LoVo (cell line): ENCODE data around the gene TP53INP2.
A peak's percentile ranks its signal among the peaks of the same experiment; 100 is the strongest.
"Not testable (repeated sequence)": the region's sequence is repeated elsewhere in the genome, so short reads cannot be mapped to it uniquely, and the experiment has no call there.

Experiments
- DNase-seq: peaks from one replicate; pipeline ENCODE4 v3.0.0-alpha.2; 2016; ENCODE audit warnings: low spot score

The TP53INP2 gene

DNA sequence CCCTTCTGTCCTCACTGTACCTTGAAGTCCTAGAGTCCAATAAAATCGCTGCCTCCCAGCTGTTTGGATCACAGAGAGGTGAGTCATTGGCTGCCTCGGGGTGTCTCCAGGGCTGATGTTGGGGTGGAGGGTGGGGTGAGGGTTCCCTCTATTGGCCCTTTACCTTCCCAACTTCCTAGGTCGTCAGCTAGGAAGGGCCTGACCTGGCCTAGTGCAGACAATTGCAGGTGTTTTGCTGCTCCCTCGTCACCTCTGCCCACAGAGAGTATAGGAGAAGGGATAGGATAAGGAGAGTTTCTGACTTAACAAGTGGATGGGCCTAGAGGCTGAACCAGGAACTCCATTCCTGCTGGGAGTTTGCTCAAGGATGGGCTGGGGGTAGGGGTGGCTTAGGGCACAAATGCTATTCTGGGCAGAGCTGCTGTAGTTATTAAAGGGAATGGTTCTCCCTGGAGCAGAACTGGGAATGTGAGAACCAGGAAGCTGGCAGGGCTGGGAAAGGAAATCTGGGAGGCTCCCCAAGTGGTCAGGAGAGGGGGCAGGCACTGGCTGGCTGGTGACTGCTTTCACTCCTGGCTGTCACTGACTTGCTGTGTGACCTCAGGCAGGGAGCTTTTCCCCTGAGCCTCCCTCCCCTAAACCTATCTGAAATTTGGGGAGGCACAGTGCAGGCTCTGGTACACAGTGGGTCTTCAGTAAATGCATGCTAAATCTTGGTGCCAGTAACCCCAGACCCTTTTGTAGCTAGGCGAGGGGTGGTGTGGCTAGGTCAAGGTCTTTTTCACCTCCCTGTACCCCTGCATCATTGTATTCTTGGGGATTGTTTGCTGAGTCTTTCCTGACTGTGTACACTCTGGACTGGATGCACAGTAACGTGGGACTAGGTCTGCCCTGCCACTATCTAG is 1.5 kb downstream of the TP53INP2 start:
- DNase-seq: peak; percentile 56

DNA sequence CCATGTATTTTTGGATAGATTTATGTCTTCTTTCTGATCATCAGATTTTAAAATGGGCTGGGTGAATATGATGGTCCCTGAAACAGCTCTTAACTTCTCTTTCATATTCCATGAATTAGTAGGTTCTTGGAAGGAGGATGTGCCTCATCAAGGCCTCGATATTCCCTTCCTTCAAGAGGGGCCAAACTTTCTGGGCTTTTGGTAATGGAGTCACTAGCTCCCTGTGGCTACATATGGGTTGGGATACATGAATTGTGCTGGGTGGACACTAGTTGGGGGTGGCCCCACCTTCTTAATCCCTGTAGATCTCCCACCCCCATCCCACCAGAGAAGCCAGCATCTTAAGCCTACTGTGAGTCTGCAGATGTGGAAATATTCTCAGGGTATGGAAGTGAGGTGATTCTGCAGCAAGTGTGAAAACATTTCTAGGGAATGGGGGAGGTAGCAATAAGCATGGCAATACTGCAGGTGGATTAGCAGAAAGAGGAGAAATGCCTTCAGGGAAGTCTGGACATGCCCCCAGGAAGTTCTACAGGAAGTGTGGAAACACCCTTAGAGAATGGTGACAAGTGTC is 2.2 kb downstream of the TP53INP2 start:
- no peak for DNase-seq

DNA sequence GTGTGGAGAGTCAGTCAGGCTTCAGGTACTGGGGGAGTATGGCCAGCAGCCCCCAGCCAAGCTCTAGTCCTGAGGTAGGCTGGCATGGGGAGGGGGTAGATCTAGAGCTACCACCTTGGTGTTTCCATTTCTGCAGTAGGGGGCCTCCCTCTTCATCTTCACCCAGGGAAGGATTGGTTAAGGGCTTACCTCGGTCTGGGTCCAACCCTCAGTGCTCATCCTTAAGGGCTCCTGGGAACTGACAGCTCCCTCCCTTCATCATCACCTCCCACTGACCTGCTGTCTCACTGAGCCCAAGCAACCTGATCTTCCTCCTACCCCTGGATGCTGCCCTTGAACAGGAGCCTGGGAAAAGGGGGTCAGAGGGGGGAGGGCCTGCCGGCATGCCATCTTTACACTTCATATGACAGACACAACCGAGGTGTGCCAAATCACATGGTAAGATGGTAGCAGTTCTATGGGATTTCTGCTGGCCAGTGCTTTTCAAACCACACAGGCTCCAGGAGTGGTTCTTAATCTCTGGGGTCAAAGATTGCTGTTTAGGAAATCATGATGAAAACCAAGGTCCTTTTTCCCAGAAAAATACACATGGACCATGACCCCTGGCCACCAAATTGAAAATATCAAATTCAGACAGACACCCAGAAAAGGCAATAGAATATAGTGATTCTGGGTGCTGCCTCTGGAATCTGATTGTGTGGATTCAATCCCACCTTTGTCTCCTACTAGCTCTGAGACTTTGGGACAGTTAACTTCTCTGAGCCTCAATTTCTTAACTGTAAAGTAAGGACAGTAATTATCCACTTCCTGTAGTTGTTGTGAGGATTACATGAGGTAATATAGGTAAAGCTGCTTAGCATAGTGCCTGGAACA is 3.0 kb downstream of the TP53INP2 start:
- no peak for DNase-seq

DNA sequence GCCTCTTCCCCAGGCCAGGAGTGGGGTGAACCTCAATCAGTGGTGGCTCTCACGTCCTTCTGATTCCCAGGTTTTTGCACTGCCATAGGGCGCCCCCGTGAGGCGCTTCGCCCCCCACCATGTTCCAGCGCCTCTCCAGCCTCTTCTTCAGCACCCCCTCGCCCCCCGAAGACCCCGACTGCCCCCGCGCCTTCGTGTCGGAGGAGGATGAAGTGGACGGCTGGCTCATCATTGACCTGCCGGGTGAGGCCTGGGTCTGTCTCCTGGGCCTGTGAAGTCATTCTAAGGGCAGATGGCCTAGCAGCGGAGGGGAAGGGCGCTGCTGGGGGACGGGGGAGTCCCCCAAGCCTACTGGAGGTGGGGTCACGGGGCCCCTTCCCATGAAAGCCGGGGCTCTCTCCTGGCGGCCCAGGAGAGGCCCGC is 4.5 kb downstream of the TP53INP2 start:
- DNase-seq: no peak

DNA sequence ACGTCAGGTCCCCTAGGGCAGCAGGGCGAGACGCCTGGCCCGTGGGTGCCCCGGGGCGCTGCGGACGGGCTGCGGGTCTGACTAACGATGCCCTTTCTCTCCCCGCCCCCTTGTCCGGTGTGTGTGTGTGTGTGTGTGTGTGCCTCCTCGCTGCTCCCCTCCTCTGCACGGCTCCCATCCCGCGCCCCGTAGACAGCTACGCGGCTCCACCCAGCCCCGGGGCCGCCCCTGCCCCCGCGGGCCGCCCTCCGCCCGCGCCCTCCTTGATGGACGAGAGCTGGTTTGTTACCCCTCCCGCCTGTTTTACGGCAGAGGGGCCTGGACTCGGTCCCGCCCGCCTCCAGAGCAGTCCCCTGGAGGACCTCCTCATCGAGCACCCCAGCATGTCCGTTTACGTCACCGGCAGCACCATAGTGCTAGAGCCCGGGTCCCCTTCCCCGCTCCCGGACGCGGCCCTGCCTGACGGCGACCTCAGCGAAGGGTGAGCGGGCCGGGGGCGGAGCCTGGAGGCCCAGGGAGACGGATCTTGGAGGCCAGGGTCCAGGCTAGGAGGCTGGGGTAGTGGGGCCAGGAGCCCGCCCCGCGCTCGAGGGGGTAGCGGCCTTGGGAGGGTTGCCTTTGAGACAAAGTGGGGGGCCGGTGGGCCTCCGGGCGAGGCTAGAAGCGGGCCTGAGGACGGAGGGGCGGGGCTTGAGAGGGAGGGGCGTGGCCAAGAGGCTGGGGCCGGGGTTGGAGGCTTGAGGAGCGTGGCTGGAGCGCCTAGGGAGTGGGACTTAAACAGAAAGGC is 5.1 kb downstream of the TP53INP2 start:
- DNase-seq: peak; percentile 74

DNA sequence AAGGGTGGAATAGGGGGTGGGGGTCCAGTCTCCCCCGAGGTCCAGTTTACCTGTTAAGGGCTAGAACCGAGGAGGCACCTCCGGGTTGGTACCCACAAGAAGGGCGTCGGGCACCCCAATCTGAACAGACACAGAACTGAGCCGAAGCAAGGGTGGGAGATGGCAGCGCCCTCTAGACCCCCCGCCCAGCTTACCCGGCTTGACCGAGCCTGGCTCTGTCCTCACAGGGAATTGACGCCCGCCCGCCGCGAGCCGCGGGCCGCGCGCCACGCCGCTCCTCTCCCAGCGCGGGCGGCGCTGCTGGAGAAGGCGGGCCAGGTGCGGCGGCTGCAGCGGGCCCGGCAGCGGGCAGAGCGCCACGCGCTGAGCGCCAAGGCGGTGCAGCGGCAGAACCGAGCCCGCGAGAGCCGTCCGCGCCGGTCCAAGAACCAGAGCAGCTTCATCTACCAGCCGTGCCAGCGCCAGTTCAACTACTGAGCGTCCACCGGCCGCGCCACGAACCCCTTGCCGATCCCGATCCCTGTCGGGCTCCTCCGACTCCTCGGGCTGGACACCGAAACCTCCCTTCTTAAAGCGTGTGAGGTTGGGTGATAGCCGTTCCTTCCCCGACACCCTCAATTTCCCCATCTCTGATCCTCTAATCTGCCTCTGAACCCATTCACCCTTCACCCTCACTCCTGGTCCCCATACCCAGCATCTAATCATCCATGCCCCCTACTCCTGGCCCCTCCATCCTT is 5.9 kb downstream of the TP53INP2 start:
- peak; percentile 83 for DNase-seq

DNA sequence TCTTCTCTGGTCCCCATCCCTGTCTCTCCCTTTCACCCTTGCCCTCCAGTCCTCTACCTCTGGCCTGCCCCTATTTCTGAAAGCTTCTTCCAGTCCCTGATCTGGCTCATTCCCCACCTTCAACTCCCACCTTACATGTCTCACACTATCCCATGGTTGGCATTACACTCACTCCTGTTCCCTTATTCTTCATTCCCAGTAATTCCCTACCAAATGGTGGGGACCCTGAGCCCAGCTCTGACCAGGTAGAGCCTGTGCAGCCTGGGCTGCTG is 6.4 kb downstream of the TP53INP2 start:
- no peak for DNase-seq

DNA sequence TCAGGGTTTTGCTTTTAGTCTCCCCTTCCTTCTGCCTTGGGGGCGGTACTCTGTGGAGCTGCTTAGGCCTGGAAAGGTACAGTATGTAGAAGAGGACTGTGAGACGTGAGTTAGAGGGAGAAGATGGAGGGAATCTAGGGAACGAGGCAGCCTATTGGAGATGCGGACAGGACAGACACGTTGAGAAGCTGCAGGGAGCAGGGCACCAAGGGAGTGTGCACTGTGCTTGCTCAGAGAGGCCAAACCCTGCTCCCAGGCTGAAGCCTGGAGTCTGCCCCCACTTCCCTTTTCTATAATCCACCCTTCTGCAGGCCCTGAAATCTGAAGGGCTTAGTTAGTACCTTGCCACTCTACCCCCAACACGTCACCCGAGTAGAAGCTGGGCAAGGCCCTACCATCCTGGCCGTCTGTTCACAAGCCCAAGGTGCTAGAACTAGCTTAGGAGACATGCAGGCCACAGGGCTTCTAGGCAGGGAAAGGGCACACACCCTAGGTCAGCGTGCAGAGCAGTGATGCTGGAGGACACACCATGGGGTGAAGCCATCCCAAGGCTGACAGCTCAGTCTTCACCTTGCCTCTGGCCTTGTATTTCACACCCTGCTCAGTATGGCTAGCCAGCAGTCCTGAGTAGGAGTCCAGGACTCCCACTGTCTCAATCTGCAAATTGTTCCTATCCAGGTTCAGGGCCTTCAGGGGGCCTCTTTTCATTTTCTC is 6.9 kb downstream of the TP53INP2 start:
- no peak for DNase-seq

DNA sequence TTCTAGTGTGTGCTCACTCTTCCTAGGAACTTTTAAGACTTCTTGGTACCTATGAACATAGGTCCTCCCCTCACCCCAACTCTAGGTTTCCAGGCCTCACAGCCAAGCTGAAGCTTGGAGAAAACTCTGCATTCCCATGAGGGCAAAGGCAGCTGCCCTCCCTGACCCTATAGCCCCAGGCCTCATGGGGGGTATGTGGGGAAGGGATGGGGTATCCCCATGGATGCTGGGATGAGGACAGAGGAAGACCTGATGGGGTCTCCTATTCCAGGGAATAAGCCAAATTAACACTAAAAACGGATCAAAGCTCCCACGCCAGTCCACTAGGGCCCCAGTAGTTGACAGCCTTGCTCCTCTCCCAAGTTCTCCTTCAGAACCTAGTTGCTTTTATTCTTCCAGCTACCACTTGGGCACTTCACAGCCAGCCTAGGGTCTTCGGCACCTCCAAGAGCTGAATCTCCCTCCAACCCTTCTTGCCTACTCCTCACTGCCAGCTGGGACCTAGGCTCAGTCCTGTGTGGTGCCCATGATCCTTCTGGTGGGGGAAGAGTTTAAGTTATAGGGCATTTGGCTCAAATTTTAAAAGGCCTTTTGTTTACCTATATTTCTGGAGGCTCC is 7.8 kb downstream of the TP53INP2 start:
- DNase-seq: no peak

DNA sequence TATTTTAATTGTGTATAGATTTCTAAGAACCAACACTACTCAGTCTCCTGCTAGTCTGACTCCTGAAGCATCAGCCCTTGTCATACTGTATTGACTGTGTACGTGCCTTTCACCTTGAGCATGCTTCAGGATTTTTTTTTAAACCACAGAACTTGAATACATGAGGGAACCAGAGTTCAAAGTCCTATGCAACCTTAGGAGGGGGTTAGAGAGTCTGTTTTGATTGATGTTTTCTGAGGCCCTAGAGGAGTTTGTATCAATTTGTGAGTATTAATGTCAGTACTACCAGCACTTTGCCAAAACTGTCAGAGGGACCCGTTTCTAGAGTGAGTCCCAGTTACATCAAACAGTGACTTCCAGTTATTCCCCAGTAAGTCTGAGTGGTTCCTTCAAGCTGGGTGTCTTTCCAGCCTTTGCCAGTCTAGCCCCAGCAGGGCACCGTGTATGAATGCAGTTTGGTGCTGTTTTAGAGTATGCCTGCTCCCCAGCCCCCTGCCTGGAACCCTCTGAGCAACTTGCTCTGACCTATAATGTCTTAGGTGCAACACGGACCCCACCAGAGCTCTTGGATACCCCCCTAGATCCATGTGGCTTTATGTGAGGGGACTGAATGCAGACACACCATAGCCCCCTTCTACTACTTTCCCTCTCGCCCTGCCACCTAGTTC is 8.5 kb downstream of the TP53INP2 start:
- DNase-seq: no peak

DNA sequence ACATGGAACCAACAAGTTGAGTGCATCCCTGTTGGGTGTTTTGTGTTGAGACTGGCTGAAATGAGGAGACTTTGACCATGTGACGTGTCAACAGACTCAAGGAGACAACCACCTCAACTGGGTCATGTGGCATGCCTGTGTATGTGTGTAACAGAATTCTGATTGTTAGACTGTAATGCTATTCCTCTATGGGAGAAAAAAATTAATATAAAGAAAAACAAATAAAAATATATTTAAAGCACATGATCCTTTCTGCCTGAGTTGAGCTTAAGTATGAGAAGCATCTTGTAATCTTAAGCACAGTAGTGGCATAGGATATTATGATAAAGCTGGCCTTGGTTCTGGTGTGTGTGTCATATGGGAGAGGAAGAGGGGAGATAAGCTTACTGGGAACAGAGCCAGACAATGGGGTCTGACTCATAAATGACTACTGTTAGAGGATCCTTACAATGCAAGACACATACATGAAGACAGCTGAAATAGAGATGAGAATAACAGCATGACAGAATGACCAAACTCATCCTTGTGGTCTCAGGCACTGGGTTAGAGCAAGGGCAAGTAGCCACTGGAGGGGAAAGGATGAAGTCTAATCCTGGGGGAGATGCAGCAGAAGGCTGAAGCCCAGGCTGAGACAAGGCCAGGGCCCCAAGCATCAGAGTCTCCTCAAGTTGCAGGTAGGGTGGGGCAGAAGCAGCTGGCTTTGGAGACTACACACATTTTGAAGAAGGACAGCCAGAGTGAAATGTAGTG is 9.2 kb downstream of the TP53INP2 start:
- DNase-seq: peak; percentile 69

DNA sequence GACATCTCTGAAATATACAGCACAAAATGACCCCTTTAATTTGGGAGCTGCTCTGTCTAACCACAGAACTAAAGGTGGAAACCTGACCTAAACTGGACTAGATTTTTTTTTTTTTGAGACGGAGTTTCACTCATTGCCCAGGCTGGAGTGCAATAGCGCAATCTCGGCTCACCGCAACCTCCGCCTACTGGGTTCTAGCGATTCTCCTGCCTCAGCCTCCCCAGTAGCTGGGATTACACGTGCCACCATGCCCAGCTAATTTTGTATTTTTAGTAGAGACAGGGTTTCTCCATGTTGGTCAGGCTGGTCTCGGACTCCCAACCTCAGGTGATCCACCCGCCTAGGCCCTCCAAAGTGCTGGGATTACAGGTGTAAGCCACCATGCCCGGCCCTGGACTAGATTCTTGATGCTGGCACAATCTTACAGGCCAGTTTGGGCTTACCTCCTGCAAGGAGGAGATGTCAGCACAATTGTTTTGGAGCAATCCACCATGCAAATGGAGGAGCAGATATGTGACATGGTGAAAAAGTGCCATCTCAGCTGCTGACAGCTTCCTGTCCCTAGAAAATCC is 9.9 kb downstream of the TP53INP2 start:
- not testable (repeated sequence) for DNase-seq

DNA sequence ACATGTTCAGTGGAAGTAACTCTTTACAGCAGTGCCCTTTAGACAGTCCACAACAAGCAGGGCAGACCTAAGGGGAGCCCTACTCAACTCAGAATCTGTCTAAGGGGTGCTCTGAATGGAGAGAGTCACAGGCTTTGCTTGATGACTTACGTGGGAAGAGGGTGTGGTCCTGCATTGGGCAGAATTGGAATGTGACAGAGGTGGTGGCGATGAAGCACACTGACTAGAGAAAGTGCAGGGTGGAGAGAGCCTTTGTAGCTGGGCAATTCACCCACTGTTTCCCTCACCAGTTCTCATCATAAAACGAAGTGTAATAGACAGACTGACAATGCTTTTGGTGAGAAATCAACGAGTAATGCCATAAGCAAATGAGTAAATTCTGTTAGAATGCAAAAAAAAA is 11.2 kb downstream of the TP53INP2 start:
- no peak for DNase-seq

DNA sequence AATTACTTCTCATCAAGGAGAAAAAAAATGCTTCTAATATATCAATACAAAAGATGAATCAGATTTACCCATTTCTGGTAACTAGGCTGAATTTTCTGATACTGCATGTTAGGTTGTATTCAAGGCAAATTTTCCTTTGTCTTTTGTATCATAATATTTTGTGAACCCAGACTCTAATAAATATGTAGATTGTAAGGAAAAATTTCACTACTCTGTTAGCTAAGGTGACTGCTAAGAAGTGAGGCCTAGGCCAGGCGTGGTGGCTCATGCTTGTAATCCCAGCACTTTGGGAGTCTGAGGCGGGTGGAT is 12.7 kb downstream of the TP53INP2 start:
- no peak for DNase-seq

DNA sequence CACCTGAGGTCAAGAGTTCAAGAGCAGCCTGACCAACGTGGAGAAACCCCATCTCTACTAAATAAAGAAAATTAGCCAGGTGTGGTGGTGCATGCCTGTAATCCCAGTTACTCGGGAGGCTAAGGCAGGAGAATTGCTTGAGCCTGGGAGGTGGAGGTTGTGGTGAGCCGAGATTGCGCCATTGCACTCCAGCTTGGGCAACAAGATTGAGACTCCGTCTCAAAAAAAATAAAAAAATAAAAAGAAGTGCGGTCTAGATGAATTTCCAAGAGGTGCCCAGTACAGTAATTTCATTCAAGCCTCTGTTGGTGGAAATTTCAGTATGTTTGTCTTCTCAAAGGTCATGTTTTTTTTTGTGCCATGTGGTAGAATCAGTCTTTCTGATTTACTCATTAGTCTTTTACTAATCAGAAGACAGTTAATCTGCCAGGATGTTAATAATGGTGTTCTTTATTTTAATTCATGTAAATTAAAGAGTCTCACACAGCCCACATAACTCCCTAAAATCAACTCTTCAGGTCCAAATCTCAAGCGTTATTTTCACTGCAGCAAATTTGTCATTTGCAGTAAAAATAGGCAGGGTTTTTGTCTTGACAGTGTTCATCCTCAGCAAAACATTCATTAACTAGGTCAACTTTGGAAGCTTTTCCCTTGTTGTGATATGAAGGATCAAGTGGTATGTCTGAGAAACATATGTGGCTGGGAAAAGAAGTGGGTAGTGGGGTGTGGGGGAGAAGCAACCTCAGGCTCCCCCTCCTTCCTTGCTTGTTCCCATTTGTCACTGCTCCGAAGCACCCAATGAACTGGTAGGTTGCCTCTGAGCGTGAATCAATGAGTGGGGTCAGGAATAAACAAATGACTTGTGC is 13.3 kb downstream of the TP53INP2 start:
- no peak for DNase-seq

DNA sequence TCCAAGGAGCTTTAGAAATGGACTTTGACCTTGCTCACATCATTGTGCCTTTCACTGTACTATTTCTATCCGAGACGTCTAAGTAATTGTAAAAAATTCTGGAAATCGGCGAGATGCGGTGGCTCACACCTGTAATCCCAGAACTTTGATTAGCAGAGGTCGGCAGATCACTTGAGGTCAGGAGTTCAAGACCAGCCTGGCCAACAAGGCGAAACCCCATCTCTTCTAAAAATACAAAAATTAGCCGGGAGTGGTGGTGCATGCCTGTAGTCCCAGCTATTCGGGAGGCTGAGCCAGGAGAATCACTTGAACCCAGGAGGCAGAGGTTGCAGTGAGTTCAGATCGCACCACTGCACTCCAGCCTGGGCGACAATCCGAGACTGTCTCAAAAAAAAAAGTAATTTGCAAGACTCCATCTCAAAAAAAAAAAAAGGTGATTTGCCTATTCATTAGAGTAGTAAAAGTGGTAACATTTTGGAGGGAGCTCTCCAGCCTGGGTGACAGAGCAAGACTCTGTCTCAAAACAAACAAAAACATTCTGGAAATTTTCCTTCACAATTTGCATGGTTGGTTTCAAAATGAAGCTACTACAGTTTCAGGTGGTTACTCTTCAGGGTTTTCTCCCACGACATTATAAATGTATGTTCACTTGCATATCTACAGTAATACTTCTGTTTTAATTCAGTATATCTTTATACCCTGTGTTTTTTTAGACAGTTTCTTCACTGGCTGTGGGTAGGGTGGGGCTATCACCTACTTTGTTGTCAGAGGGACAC is 15.3 kb downstream of the TP53INP2 start:
- not testable (repeated sequence) for DNase-seq

DNA sequence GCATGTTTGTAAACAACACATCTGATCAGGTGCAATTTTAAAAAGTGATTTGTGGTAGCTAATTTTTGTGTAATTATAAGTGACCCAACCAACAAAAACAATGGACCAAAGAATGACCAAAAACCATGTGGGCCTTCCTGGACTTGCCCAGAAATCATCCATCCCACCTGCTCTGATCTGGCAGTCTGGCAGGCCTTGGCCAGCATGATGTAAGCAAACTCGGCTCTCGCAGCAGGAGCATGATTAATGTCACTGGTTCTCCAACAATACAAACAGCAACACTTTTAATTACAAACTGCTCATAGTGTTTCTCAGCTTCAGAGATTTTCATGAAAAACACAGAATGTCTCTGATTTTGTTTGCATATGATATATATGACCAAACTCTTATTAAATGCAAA is 16.1 kb downstream of the TP53INP2 start:
- no peak for DNase-seq
